Measurements from ENCODE around the gene UBAC2. TPM values are rescaled to one million over a fixed set of nuclear protein-coding genes. Genes with fewer than 3 reads are reported as not detected.

The UBAC2 gene
- total and polyA plus RNA-seq, 2 experiments from 2014 or later: 78.2 to 83.1 TPM

- WGBS (ENCODE audit: low lambda C conversion rate, missing lambda C conversion rate): 94% methylated on average over 12 of the region's 12 CpGs
- Histone ChIP-seq H3K27me3 (no peaks in the 10 kb centered on the region), H4K20me1 (ENCODE audit: insufficient read depth, poor library complexity, severe bottlenecking) (no peaks in the 10 kb centered on the region), H3K4me2 (no peak overlapping the region), H3K4me3 (no peak overlapping the region), H3K36me3 (replicated peaks; ENCODE audit: insufficient read depth, low read depth) (no peaks in the 10 kb centered on the region), H3K9me3 (ENCODE audit: low read depth) (no peaks in the 10 kb centered on the region), H3K9me2 (replicated peaks; ENCODE audit: insufficient read depth) (no peaks in the 10 kb centered on the region), H3K79me2 (no peaks in the 10 kb centered on the region), H2AFZ (no peak overlapping the region), H3K4me1 (ENCODE audit: insufficient read depth) (peaks cover 7% of the 10 kb centered on the region), H3K27ac (no peak overlapping the region)
- no peak for DNase-seq (ENCODE audit: low spot score)
- TF ChIP-seq CTCF (IDR thresholded peaks at IDR 0.05; ENCODE audit: poor library complexity) (no peak), EZH2phosphoT487 (IDR thresholded peaks at IDR 0.05; ENCODE audit: low read depth, severe bottlenecking, unreplicated experiment) (no peak), EZH2 (IDR thresholded peaks at IDR 0.05; ENCODE audit: borderline replicate concordance) (no peak)
Measured at GRCh38 chr13:99190147-99190985, 10.3 kb upstream of the UBAC2 start.

- Histone ChIP-seq H3K27me3 (no peaks in the 10 kb centered on the region), H3K27ac (no peak overlapping the region), H3K4me2 (no peak overlapping the region), H3K9me2 (replicated peaks; ENCODE audit: insufficient read depth) (no peaks in the 10 kb centered on the region), H3K9me3 (ENCODE audit: low read depth) (no peaks in the 10 kb centered on the region), H4K20me1 (ENCODE audit: insufficient read depth, poor library complexity, severe bottlenecking) (no peaks in the 10 kb centered on the region), H3K79me2 (no peaks in the 10 kb centered on the region), H3K4me3 (no peak overlapping the region), H3K4me1 (ENCODE audit: insufficient read depth) (peaks cover 7% of the 10 kb centered on the region), H3K36me3 (replicated peaks; ENCODE audit: insufficient read depth, low read depth) (no peaks in the 10 kb centered on the region), H2AFZ (no peak overlapping the region)
- 58% methylated on average over 3 of the region's 3 CpGs for WGBS (ENCODE audit: low lambda C conversion rate, missing lambda C conversion rate)
- no peak for DNase-seq (ENCODE audit: low spot score)
- no peak for TF ChIP-seq EZH2 (IDR thresholded peaks at IDR 0.05; ENCODE audit: borderline replicate concordance)
- no peak for TF ChIP-seq CTCF (IDR thresholded peaks at IDR 0.05; ENCODE audit: poor library complexity)
- no peak for TF ChIP-seq EZH2phosphoT487 (IDR thresholded peaks at IDR 0.05; ENCODE audit: low read depth, severe bottlenecking, unreplicated experiment)
Measured at GRCh38 chr13:99191336-99191899, 9.2 kb upstream of the UBAC2 start.

GRCh38 chr13:99191900-99192399 is 8.7 kb upstream of the UBAC2 start:
- H3K36me3 ChIP-seq (replicated peaks; ENCODE audit: insufficient read depth, low read depth): no peaks in the 10 kb centered on the region
- TF ChIP-seq EZH2phosphoT487 (IDR thresholded peaks at IDR 0.05; ENCODE audit: low read depth, severe bottlenecking, unreplicated experiment) (no peak), CTCF (IDR thresholded peaks at IDR 0.05; ENCODE audit: poor library complexity) (no peak), EZH2 (IDR thresholded peaks at IDR 0.05; ENCODE audit: borderline replicate concordance) (no peak)
- no peak overlapping the region for H3K4me2 ChIP-seq
- WGBS (ENCODE audit: low lambda C conversion rate, missing lambda C conversion rate): 67% methylated on average over 7 of the region's 7 CpGs
- no peaks in the 10 kb centered on the region for H3K9me2 ChIP-seq (replicated peaks; ENCODE audit: insufficient read depth)
- H3K27me3 ChIP-seq: no peaks in the 10 kb centered on the region
- H3K9me3 ChIP-seq (ENCODE audit: low read depth): no peaks in the 10 kb centered on the region
- no peak for DNase-seq (ENCODE audit: low spot score)
- H3K4me1 ChIP-seq (ENCODE audit: insufficient read depth): peaks cover 7% of the 10 kb centered on the region
- H4K20me1 ChIP-seq (ENCODE audit: insufficient read depth, poor library complexity, severe bottlenecking): no peaks in the 10 kb centered on the region
- no peaks in the 10 kb centered on the region for H3K79me2 ChIP-seq
- no peak overlapping the region for H3K4me3 ChIP-seq
- no peak overlapping the region for H3K27ac ChIP-seq
- no peak overlapping the region for H2AFZ ChIP-seq

All from hepatocyte (in vitro differentiated cells).